GM23338 (cell line): Measurements from ENCODE around the gene ASXL3. TPM values are rescaled to one million over a fixed set of nuclear protein-coding genes. Genes with fewer than 3 reads are reported as not detected.

Experiments
- ATAC-seq: fragments of 200-7000 bp; cut with Tn5 transposase; 3 replicates; pipeline ENCODE4 v1.9.1; 2020
- DNase-seq: peaks from one replicate; pipeline ENCODE4 v3.0.0-alpha.2; 2015; ENCODE audit warnings: low spot score
- H2AFZ ChIP-seq: fragments of 200-600 bp; sonication (generic); 2 replicates; pipeline ENCODE4 v1.8.0; 2016; ENCODE audit warnings: antibody characterized with exemption, mild to moderate bottlenecking, moderate library complexity
- H3F3A ChIP-seq: fragments of 200-600 bp; sonication (generic); replicated peaks from 2 replicates; pipeline ENCODE4 v1.8.0; 2017; ENCODE audit warnings: antibody characterized with exemption, mixed run types, low read depth
- H3K27ac ChIP-seq: fragments of 200-600 bp; sonication (generic); 2 replicates; pipeline ENCODE4 v1.6.1; 2016; ENCODE audit warnings: low read depth
- H3K27me3 ChIP-seq: fragments of 200-600 bp; sonication (generic); 2 replicates; pipeline ENCODE4 v1.8.0; 2016; ENCODE audit warnings: mild to moderate bottlenecking, mixed run types, moderate library complexity; ENCODE audit not compliant: insufficient read depth
- H3K36me3 ChIP-seq: fragments of 200-600 bp; sonication (generic); 2 replicates; pipeline ENCODE4 v1.8.0; 2016; ENCODE audit warnings: mild to moderate bottlenecking; ENCODE audit not compliant: insufficient read depth
- H3K4me1 ChIP-seq: fragments of 200-600 bp; sonication (generic); 2 replicates; pipeline ENCODE4 v1.8.0; 2016; ENCODE audit warnings: mild to moderate bottlenecking, moderate library complexity; ENCODE audit not compliant: insufficient read depth
- H3K4me2 ChIP-seq: fragments of 200-600 bp; sonication (generic); 2 replicates; pipeline ENCODE4 v1.7.1; 2017; ENCODE audit warnings: mixed run types
- H3K4me3 ChIP-seq: fragments of 200-600 bp; sonication (generic); 2 replicates; pipeline ENCODE4 v1.6.1; 2016; ENCODE audit warnings: mixed run types
- H3K79me2 ChIP-seq: fragments of 200-600 bp; sonication (generic); replicated peaks from 2 replicates; pipeline ENCODE4 v1.8.0; 2017; ENCODE audit warnings: mild to moderate bottlenecking; ENCODE audit not compliant: insufficient read depth
- H3K9me2 ChIP-seq: fragments of 200-600 bp; sonication (generic); 2 replicates; pipeline ENCODE4 v1.8.0; 2017; ENCODE audit not compliant: insufficient read depth
- H4K20me1 ChIP-seq: fragments of 200-600 bp; sonication (generic); replicated peaks from 2 replicates; pipeline ENCODE4 v1.8.0; 2017; ENCODE audit warnings: mild to moderate bottlenecking; ENCODE audit not compliant: insufficient read depth
- H3K27ac Mint-ChIP-seq: 2 replicates; pipeline ENCODE4 v1.8.0; 2020; ENCODE audit warnings: inconsistent platforms, mild to moderate bottlenecking, moderate library complexity, mixed read lengths
- H3K27me3 Mint-ChIP-seq: 3 replicates; pipeline ENCODE4 v1.8.0; 2022; ENCODE audit warnings: low read depth, mild to moderate bottlenecking, moderate library complexity, mixed read lengths, inconsistent platforms; ENCODE audit not compliant: insufficient read depth, poor library complexity
- H3K36me3 Mint-ChIP-seq: 3 replicates; pipeline ENCODE4 v1.8.0; 2021; ENCODE audit warnings: low read depth, mild to moderate bottlenecking, inconsistent platforms, moderate library complexity, mixed read lengths
- H3K4me1 Mint-ChIP-seq: 3 replicates; pipeline ENCODE4 v1.8.0; 2020; ENCODE audit warnings: mild to moderate bottlenecking, inconsistent platforms, mixed read lengths
- H3K4me3 Mint-ChIP-seq: 3 replicates; pipeline ENCODE4 v1.8.0; 2021; ENCODE audit warnings: moderate library complexity, mild to moderate bottlenecking, inconsistent platforms, mixed read lengths
- H3K9me3 Mint-ChIP-seq: 3 replicates; pipeline ENCODE4 v1.8.0; 2020; ENCODE audit warnings: moderate library complexity, mild to moderate bottlenecking, inconsistent platforms, mixed read lengths
- CREB1 ChIP-seq: fragments of 250-450 bp; sonication (Bioruptor Pico); IDR thresholded peaks from 2 replicates; pipeline ENCODE4 v1.5.0; 2020; ENCODE audit warnings: low read depth, mild to moderate bottlenecking, moderate library complexity
- EZH2 ChIP-seq: fragments of 200-600 bp; sonication (generic); IDR thresholded peaks from one replicate; pipeline ENCODE4 v1.8.0; 2017; ENCODE audit warnings: antibody characterized with exemption, mild to moderate bottlenecking, low read depth; ENCODE audit not compliant: unreplicated experiment
- EZH2phosphoT487 ChIP-seq: fragments of 200-600 bp; sonication (generic); IDR thresholded peaks from one replicate; pipeline ENCODE4 v1.8.1; 2018; ENCODE audit warnings: antibody characterized with exemption; ENCODE audit not compliant: unreplicated experiment
- NANOG ChIP-seq: IDR thresholded peaks from 2 replicates; pipeline ENCODE4 v1.6.1; 2016; ENCODE audit warnings: antibody characterized with exemption, borderline replicate concordance
- POLR2AphosphoS5 ChIP-seq: IDR thresholded peaks from 2 replicates; pipeline ENCODE4 v1.6.1; 2016; ENCODE audit warnings: antibody characterized with exemption, low read depth
- STAT1 ChIP-seq: IDR thresholded peaks from one replicate; pipeline ENCODE4 v1.6.1; 2016; ENCODE audit warnings: antibody characterized with exemption; ENCODE audit not compliant: unreplicated experiment
- ZNF114 ChIP-seq: fragments of 250-450 bp; sonication (Bioruptor Pico); IDR thresholded peaks from 2 replicates; pipeline ENCODE4 v1.5.0; 2020; ENCODE audit warnings: mild to moderate bottlenecking, moderate library complexity
- ZNF331 ChIP-seq: fragments of 250-450 bp; sonication (Bioruptor Pico); IDR thresholded peaks from 2 replicates; pipeline ENCODE4 v1.5.0; 2020; ENCODE audit warnings: low read depth, mild to moderate bottlenecking, moderate library complexity
- polyA plus RNA-seq: library from polyadenylated mRNA; unstranded; fragments of >200 nt; fragmentation: Nextera tagmentation; extraction: Ambion mirVana; gene quantifications from 2 replicates; pipeline ENCODE4 v1.2.1, GENCODE V29; 2016
- total RNA-seq: library from RNA; depleted of rRNA; stranded (reverse); fragments of >200 nt; shearing (Covaris generic); gene quantifications from 2 replicates; pipeline ENCODE4 v1.2.3, GENCODE V29; 2014
- TF ChIP-seq, protein P1 (sequence below): fragments of 250-450 bp; sonication (Bioruptor Pico); IDR thresholded peaks from 2 replicates; pipeline ENCODE4 v1.5.0; 2020; ENCODE audit warnings: mild to moderate bottlenecking, moderate library complexity
- TF ChIP-seq, protein P2 (sequence below): IDR thresholded peaks from one replicate; pipeline ENCODE4 v1.6.1; 2018; ENCODE audit warnings: antibody characterized with exemption; ENCODE audit not compliant: unreplicated experiment

ASXL3 gene
- total and polyA plus RNA-seq, 2 experiments from 2014 or later: 0.23 to 1.4 TPM

DNA sequence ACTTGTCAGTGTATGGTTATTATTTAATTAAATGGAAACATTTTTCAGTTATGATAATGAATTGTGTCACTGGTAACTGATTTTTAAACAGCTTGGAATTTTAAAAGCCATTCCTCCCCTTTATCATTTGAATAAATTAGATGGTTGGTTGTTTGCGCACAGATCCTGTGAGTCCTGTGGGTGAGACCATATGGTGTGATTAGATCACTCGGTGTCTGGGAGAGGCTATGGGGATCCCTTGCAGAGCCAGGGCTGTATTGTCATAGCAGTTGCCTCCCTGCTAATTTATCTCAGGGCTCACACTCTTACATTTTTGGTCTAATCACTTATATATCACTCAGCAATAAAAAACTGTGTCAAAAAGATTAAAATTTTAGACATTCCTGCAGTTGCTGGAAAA is 133.5 kb downstream of the ASXL3 start (continued):
- TF ChIP-seq, protein P1, sequence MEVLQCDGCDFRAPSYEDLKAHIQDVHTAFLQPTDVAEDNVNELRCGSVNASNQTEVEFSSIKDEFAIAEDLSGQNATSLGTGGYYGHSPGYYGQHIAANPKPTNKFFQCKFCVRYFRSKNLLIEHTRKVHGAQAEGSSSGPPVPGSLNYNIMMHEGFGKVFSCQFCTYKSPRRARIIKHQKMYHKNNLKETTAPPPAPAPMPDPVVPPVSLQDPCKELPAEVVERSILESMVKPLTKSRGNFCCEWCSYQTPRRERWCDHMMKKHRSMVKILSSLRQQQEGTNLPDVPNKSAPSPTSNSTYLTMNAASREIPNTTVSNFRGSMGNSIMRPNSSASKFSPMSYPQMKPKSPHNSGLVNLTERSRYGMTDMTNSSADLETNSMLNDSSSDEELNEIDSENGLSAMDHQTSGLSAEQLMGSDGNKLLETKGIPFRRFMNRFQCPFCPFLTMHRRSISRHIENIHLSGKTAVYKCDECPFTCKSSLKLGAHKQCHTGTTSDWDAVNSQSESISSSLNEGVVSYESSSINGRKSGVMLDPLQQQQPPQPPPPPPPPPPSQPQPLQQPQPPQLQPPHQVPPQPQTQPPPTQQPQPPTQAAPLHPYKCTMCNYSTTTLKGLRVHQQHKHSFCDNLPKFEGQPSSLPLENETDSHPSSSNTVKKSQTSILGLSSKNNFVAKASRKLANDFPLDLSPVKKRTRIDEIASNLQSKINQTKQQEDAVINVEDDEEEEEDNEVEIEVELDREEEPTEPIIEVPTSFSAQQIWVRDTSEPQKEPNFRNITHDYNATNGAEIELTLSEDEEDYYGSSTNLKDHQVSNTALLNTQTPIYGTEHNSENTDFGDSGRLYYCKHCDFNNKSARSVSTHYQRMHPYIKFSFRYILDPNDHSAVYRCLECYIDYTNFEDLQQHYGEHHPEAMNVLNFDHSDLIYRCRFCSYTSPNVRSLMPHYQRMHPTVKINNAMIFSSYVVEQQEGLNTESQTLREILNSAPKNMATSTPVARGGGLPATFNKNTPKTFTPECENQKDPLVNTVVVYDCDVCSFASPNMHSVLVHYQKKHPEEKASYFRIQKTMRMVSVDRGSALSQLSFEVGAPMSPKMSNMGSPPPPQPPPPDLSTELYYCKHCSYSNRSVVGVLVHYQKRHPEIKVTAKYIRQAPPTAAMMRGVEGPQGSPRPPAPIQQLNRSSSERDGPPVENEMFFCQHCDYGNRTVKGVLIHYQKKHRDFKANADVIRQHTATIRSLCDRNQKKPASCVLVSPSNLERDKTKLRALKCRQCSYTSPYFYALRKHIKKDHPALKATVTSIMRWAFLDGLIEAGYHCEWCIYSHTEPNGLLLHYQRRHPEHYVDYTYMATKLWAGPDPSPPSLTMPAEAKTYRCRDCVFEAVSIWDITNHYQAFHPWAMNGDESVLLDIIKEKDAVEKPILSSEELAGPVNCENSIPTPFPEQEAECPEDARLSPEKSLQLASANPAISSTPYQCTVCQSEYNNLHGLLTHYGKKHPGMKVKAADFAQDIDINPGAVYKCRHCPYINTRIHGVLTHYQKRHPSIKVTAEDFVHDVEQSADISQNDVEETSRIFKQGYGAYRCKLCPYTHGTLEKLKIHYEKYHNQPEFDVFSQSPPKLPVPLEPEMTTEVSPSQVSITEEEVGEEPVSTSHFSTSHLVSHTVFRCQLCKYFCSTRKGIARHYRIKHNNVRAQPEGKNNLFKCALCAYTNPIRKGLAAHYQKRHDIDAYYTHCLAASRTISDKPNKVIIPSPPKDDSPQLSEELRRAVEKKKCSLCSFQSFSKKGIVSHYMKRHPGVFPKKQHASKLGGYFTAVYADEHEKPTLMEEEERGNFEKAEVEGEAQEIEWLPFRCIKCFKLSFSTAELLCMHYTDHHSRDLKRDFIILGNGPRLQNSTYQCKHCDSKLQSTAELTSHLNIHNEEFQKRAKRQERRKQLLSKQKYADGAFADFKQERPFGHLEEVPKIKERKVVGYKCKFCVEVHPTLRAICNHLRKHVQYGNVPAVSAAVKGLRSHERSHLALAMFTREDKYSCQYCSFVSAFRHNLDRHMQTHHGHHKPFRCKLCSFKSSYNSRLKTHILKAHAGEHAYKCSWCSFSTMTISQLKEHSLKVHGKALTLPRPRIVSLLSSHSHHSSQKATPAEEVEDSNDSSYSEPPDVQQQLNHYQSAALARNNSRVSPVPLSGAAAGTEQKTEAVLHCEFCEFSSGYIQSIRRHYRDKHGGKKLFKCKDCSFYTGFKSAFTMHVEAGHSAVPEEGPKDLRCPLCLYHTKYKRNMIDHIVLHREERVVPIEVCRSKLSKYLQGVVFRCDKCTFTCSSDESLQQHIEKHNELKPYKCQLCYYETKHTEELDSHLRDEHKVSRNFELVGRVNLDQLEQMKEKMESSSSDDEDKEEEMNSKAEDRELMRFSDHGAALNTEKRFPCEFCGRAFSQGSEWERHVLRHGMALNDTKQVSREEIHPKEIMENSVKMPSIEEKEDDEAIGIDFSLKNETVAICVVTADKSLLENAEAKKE (CRISPR knock-in tag): no peak
- no peak for TF ChIP-seq ZNF114 (CRISPR knock-in tag)
- TF ChIP-seq EZH2phosphoT487: no peak
- no peak for TF ChIP-seq POLR2AphosphoS5
- no peak for TF ChIP-seq CREB1 (CRISPR knock-in tag)

DNA sequence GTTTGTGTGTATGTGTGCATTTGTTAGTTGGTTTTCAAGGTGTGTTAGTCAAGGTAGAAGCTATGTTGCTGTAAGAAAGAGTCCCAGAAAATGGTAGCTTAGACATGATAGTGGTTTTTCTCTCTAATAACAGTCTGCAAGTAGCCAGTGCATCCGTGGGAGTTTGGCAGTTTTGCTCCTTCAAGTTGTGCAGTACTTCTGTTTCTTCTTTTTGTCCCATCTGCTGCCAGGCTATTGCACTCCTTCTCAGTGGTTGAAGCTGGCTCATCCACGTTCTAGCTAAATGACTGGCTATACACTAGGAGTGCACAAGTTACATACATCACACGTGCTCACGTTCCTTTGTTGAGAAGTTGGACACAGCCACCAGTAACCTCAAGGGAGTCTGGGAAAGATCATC is 134.7 kb downstream of the ASXL3 start:
- no peak overlapping the region for H3K4me2 ChIP-seq
- H3K4me3 Mint-ChIP-seq: no peak overlapping the region
- H3K79me2 ChIP-seq: no peaks in the 10 kb centered on the region
- no peaks in the 10 kb centered on the region for H3K9me3 Mint-ChIP-seq
- TF ChIP-seq ZNF331 (CRISPR knock-in tag) (no peak), EZH2 (no peak), CREB1 (CRISPR knock-in tag) (no peak), NANOG (no peak), STAT1 (no peak), POLR2AphosphoS5 (no peak)
- TF ChIP-seq, protein P2, sequence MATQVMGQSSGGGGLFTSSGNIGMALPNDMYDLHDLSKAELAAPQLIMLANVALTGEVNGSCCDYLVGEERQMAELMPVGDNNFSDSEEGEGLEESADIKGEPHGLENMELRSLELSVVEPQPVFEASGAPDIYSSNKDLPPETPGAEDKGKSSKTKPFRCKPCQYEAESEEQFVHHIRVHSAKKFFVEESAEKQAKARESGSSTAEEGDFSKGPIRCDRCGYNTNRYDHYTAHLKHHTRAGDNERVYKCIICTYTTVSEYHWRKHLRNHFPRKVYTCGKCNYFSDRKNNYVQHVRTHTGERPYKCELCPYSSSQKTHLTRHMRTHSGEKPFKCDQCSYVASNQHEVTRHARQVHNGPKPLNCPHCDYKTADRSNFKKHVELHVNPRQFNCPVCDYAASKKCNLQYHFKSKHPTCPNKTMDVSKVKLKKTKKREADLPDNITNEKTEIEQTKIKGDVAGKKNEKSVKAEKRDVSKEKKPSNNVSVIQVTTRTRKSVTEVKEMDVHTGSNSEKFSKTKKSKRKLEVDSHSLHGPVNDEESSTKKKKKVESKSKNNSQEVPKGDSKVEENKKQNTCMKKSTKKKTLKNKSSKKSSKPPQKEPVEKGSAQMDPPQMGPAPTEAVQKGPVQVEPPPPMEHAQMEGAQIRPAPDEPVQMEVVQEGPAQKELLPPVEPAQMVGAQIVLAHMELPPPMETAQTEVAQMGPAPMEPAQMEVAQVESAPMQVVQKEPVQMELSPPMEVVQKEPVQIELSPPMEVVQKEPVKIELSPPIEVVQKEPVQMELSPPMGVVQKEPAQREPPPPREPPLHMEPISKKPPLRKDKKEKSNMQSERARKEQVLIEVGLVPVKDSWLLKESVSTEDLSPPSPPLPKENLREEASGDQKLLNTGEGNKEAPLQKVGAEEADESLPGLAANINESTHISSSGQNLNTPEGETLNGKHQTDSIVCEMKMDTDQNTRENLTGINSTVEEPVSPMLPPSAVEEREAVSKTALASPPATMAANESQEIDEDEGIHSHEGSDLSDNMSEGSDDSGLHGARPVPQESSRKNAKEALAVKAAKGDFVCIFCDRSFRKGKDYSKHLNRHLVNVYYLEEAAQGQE: no peak
- no peak overlapping the region for H3K27ac Mint-ChIP-seq
- H3K4me3 ChIP-seq: no peak overlapping the region
- no peaks in the 10 kb centered on the region for H3K27me3 ChIP-seq
- H3K36me3 Mint-ChIP-seq: no peaks in the 10 kb centered on the region
- DNase-seq (no peak), ATAC-seq (no peak)
- no peak overlapping the region for H3K27ac ChIP-seq
- peaks cover 2% of the 10 kb centered on the region for H3K27me3 Mint-ChIP-seq
- no peaks in the 10 kb centered on the region; the same call in 1 of the 2 replicates for H3K9me2 ChIP-seq
- H3K36me3 ChIP-seq: no peaks in the 10 kb centered on the region
- no peaks in the 10 kb centered on the region for H3F3A ChIP-seq
- H3K4me1 Mint-ChIP-seq: no peaks in the 10 kb centered on the region
- no peaks in the 10 kb centered on the region for H3K4me1 ChIP-seq
- no peaks in the 10 kb centered on the region for H4K20me1 ChIP-seq
- no peak overlapping the region for H2AFZ ChIP-seq
